ENCODE data around the gene DYTN.

DYTN gene

GRCh38 chr2:206611191-206611590, 107.0 kb downstream of the DYTN start:
- no peak for TF ChIP-seq CTCF (IDR thresholded peaks at IDR 0.05; ENCODE audit: control insufficient read depth, insufficient read depth, low read depth, low read length, missing control alignments)
- DNase-seq (ENCODE audit: low read depth) = no peak
- no peak overlapping the region for H3K4me3 ChIP-seq (ENCODE audit: control insufficient read depth, low read depth, low read length)

- no peak for DNase-seq (ENCODE audit: low read depth)
- no peak for TF ChIP-seq CTCF (IDR thresholded peaks at IDR 0.05; ENCODE audit: control insufficient read depth, insufficient read depth, low read depth, low read length, missing control alignments)
- no peak overlapping the region for H3K4me3 ChIP-seq (ENCODE audit: control insufficient read depth, low read depth, low read length)
Observed at GRCh38 chr2:206610451-206610850, 107.7 kb downstream of the DYTN start.

GRCh38 chr2:206603243-206603642, 115.0 kb downstream of the DYTN start:
- no peak for TF ChIP-seq CTCF (IDR thresholded peaks at IDR 0.05; ENCODE audit: control insufficient read depth, insufficient read depth, low read depth, low read length, missing control alignments)
- DNase-seq (ENCODE audit: low read depth) = no peak
- no peak overlapping the region for H3K4me3 ChIP-seq (ENCODE audit: control insufficient read depth, low read depth, low read length)
